HEK293 (cell line): ENCODE results near the gene PTGES3L.
A peak's percentile ranks its signal among the peaks of the same experiment; 100 is the strongest.

Experiments used
- HOXC10 ChIP-seq: sonication (generic); formaldehyde crosslinking; IDR thresholded peaks from 2 replicates; pipeline ENCODE4 v1.8.1; 2023; ENCODE audit warnings: mild to moderate bottlenecking, missing genetic modification reagents
- KLF7 ChIP-seq: fragments of 450-650 bp; formaldehyde crosslinking; IDR thresholded peaks from 2 replicates; pipeline ENCODE4 v1.5.1; 2016; ENCODE audit warnings: missing biosample characterization, missing genetic modification characterization, borderline replicate concordance
- KLF9 ChIP-seq: fragments of 450-650 bp; formaldehyde crosslinking; IDR thresholded peaks from 2 replicates; pipeline ENCODE4 v1.5.1; 2016; ENCODE audit warnings: missing biosample characterization, missing genetic modification characterization, low read depth
- SP7 ChIP-seq: fragments of 450-650 bp; formaldehyde crosslinking; IDR thresholded peaks from 2 replicates; pipeline ENCODE4 v1.5.1; 2016; ENCODE audit warnings: missing biosample characterization, missing genetic modification characterization
- WT1 ChIP-seq: fragments of 450-650 bp; formaldehyde crosslinking; IDR thresholded peaks from 2 replicates; pipeline ENCODE4 v1.5.1; 2016; ENCODE audit warnings: missing biosample characterization, missing genetic modification characterization
- YY2 ChIP-seq: fragments of 450-650 bp; formaldehyde crosslinking; IDR thresholded peaks from 2 replicates; pipeline ENCODE4 v1.5.1; 2016; ENCODE audit warnings: missing biosample characterization, missing genetic modification characterization
- ZIC2 ChIP-seq: fragments of 450-650 bp; formaldehyde crosslinking; IDR thresholded peaks from 2 replicates; pipeline ENCODE4 v1.5.1; 2016; ENCODE audit warnings: missing biosample characterization, missing genetic modification characterization
- ZNF157 ChIP-seq: fragments of 450-650 bp; formaldehyde crosslinking; IDR thresholded peaks from 2 replicates; pipeline ENCODE4 v1.5.1; 2016; ENCODE audit warnings: missing biosample characterization, missing genetic modification characterization
- ZNF248 ChIP-seq: fragments of 450-650 bp; formaldehyde crosslinking; IDR thresholded peaks from 2 replicates; pipeline ENCODE4 v1.5.1; 2017; ENCODE audit warnings: missing biosample characterization, missing genetic modification characterization
- ZNF366 ChIP-seq: fragments of 450-650 bp; formaldehyde crosslinking; conservative IDR thresholded peaks from 2 replicates; pipeline ENCODE4 v1.5.1; 2016; ENCODE audit warnings: missing biosample characterization, missing genetic modification characterization
- ZNF473 ChIP-seq: fragments of 450-650 bp; formaldehyde crosslinking; IDR thresholded peaks from 2 replicates; pipeline ENCODE4 v1.5.1; 2017; ENCODE audit warnings: missing biosample characterization, missing genetic modification characterization
- ZNF544 ChIP-seq: fragments of 450-650 bp; formaldehyde crosslinking; IDR thresholded peaks from 2 replicates; pipeline ENCODE4 v1.5.0; 2017; ENCODE audit warnings: missing biosample characterization, missing genetic modification characterization
- ZNF654 ChIP-seq: fragments of 450-650 bp; formaldehyde crosslinking; IDR thresholded peaks from 2 replicates; pipeline ENCODE4 v1.5.1; 2016; ENCODE audit warnings: low read depth, missing biosample characterization, missing genetic modification characterization
- ZNF658 ChIP-seq: fragments of 450-650 bp; formaldehyde crosslinking; IDR thresholded peaks from 2 replicates; pipeline ENCODE4; 2016; ENCODE audit warnings: missing biosample characterization, missing genetic modification characterization
- ZNF692 ChIP-seq: fragments of 450-650 bp; formaldehyde crosslinking; IDR thresholded peaks from 2 replicates; pipeline ENCODE4 v1.5.1; 2016; ENCODE audit warnings: missing biosample characterization, missing genetic modification characterization
- ZNF701 ChIP-seq: fragments of 450-650 bp; formaldehyde crosslinking; IDR thresholded peaks from 2 replicates; pipeline ENCODE4 v1.5.1; 2016; ENCODE audit warnings: missing biosample characterization, missing genetic modification characterization
- ZNF843 ChIP-seq: fragments of 450-650 bp; formaldehyde crosslinking; IDR thresholded peaks from 2 replicates; pipeline ENCODE4 v1.5.1; 2016; ENCODE audit warnings: missing biosample characterization, missing genetic modification characterization
- ZSCAN30 ChIP-seq: fragments of 450-650 bp; IDR thresholded peaks from 2 replicates; pipeline ENCODE4 v1.5.1; 2018; ENCODE audit warnings: missing biosample characterization, mild to moderate bottlenecking, missing genetic modification characterization, moderate library complexity
- TF ChIP-seq, protein P1 (sequence below): fragments of 450-650 bp; formaldehyde crosslinking; conservative IDR thresholded peaks from 2 replicates; pipeline ENCODE4 v1.5.1; 2016; ENCODE audit warnings: low read depth, missing biosample characterization, missing genetic modification characterization
- TF ChIP-seq, protein P2 (sequence below): fragments of 450-650 bp; formaldehyde crosslinking; IDR thresholded peaks from 2 replicates; pipeline ENCODE4 v1.5.1; 2016; ENCODE audit warnings: missing biosample characterization, missing genetic modification characterization
- TF ChIP-seq, protein P3 (sequence below): fragments of 450-650 bp; formaldehyde crosslinking; IDR thresholded peaks from 2 replicates; pipeline ENCODE4 v1.5.1; 2017; ENCODE audit warnings: missing biosample characterization, mild to moderate bottlenecking, missing genetic modification characterization, moderate library complexity
- TF ChIP-seq, protein P4 (sequence below): fragments of 450-650 bp; formaldehyde crosslinking; conservative IDR thresholded peaks from 2 replicates; pipeline ENCODE4 v1.5.1; 2016; ENCODE audit warnings: low read depth, missing biosample characterization, missing genetic modification characterization
- TF ChIP-seq, protein P5 (sequence below): fragments of 450-650 bp; formaldehyde crosslinking; IDR thresholded peaks from 2 replicates; pipeline ENCODE4 v1.5.1; 2016; ENCODE audit warnings: missing biosample characterization, missing genetic modification characterization

PTGES3L gene

GRCh38 chr17:42997984-42998938 is 18.4 kb upstream of the PTGES3L start, which contains the start of gene RPL27 (continued):
- TF ChIP-seq, protein P1, sequence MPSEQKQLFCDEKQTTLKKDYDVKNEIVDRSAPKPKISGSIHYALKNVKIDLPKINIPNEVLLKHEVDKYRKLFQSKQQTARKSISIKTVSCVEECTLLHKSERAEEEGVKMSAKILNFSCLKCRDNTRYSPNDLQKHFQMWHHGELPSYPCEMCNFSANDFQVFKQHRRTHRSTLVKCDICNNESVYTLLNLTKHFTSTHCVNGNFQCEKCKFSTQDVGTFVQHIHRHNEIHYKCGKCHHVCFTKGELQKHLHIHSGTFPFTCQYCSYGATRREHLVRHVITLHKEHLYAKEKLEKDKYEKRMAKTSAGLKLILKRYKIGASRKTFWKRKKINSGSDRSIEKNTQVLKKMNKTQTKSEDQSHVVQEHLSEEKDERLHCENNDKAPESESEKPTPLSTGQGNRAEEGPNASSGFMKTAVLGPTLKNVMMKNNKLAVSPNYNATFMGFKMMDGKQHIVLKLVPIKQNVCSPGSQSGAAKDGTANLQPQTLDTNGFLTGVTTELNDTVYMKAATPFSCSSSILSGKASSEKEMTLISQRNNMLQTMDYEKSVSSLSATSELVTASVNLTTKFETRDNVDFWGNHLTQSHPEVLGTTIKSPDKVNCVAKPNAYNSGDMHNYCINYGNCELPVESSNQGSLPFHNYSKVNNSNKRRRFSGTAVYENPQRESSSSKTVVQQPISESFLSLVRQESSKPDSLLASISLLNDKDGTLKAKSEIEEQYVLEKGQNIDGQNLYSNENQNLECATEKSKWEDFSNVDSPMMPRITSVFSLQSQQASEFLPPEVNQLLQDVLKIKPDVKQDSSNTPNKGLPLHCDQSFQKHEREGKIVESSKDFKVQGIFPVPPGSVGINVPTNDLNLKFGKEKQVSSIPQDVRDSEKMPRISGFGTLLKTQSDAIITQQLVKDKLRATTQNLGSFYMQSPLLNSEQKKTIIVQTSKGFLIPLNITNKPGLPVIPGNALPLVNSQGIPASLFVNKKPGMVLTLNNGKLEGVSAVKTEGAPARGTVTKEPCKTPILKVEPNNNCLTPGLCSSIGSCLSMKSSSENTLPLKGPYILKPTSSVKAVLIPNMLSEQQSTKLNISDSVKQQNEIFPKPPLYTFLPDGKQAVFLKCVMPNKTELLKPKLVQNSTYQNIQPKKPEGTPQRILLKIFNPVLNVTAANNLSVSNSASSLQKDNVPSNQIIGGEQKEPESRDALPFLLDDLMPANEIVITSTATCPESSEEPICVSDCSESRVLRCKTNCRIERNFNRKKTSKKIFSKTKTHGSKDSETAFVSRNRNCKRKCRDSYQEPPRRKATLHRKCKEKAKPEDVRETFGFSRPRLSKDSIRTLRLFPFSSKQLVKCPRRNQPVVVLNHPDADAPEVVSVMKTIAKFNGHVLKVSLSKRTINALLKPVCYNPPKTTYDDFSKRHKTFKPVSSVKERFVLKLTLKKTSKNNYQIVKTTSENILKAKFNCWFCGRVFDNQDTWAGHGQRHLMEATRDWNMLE (tag by site-specific recombination) = peak; percentile 95
- TF ChIP-seq WT1 (peak; percentile 88), ZNF544 (no peak), ZNF692 (tag by site-specific recombination) (peak; percentile 89), HOXC10 (CRISPR knock-in tag) (peak; percentile 86; the same call in 1 of the 2 replicates), ZNF658 (tag by site-specific recombination) (no peak), SP7 (tag by site-specific recombination) (peak; percentile 98), ZIC2 (tag by site-specific recombination) (peak; percentile 62), ZNF473 (tag by site-specific recombination) (no peak), ZSCAN30 (tag by site-specific recombination) (peak; percentile 97), KLF9 (tag by site-specific recombination) (peak; percentile 89), ZNF248 (tag by site-specific recombination) (no peak), ZNF366 (peak; percentile 93), ZNF843 (peak; percentile 84), KLF7 (tag by site-specific recombination) (peak; percentile 100), ZNF654 (tag by site-specific recombination) (peak; percentile 58), ZNF157 (no peak), YY2 (tag by site-specific recombination) (peak; percentile 62; the same call in 1 of the 2 replicates), ZNF701 (tag by site-specific recombination) (no peak)
- TF ChIP-seq, protein P2, sequence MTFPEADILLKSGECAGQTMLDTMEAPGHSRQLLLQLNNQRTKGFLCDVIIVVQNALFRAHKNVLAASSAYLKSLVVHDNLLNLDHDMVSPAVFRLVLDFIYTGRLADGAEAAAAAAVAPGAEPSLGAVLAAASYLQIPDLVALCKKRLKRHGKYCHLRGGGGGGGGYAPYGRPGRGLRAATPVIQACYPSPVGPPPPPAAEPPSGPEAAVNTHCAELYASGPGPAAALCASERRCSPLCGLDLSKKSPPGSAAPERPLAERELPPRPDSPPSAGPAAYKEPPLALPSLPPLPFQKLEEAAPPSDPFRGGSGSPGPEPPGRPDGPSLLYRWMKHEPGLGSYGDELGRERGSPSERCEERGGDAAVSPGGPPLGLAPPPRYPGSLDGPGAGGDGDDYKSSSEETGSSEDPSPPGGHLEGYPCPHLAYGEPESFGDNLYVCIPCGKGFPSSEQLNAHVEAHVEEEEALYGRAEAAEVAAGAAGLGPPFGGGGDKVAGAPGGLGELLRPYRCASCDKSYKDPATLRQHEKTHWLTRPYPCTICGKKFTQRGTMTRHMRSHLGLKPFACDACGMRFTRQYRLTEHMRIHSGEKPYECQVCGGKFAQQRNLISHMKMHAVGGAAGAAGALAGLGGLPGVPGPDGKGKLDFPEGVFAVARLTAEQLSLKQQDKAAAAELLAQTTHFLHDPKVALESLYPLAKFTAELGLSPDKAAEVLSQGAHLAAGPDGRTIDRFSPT = peak; percentile 87
- TF ChIP-seq, protein P3, sequence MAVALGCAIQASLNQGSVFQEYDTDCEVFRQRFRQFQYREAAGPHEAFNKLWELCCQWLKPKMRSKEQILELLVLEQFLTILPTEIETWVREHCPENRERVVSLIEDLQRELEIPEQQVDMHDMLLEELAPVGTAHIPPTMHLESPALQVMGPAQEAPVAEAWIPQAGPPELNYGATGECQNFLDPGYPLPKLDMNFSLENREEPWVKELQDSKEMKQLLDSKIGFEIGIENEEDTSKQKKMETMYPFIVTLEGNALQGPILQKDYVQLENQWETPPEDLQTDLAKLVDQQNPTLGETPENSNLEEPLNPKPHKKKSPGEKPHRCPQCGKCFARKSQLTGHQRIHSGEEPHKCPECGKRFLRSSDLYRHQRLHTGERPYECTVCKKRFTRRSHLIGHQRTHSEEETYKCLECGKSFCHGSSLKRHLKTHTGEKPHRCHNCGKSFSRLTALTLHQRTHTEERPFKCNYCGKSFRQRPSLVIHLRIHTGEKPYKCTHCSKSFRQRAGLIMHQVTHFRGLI (tag by site-specific recombination) = peak; percentile 86
- TF ChIP-seq, protein P4, sequence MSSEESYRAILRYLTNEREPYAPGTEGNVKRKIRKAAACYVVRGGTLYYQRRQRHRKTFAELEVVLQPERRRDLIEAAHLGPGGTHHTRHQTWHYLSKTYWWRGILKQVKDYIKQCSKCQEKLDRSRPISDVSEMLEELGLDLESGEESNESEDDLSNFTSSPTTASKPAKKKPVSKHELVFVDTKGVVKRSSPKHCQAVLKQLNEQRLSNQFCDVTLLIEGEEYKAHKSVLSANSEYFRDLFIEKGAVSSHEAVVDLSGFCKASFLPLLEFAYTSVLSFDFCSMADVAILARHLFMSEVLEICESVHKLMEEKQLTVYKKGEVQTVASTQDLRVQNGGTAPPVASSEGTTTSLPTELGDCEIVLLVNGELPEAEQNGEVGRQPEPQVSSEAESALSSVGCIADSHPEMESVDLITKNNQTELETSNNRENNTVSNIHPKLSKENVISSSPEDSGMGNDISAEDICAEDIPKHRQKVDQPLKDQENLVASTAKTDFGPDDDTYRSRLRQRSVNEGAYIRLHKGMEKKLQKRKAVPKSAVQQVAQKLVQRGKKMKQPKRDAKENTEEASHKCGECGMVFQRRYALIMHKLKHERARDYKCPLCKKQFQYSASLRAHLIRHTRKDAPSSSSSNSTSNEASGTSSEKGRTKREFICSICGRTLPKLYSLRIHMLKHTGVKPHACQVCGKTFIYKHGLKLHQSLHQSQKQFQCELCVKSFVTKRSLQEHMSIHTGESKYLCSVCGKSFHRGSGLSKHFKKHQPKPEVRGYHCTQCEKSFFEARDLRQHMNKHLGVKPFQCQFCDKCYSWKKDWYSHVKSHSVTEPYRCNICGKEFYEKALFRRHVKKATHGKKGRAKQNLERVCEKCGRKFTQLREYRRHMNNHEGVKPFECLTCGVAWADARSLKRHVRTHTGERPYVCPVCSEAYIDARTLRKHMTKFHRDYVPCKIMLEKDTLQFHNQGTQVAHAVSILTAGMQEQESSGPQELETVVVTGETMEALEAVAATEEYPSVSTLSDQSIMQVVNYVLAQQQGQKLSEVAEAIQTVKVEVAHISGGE (tag by site-specific recombination) = peak; percentile 97
- TF ChIP-seq, protein P5, sequence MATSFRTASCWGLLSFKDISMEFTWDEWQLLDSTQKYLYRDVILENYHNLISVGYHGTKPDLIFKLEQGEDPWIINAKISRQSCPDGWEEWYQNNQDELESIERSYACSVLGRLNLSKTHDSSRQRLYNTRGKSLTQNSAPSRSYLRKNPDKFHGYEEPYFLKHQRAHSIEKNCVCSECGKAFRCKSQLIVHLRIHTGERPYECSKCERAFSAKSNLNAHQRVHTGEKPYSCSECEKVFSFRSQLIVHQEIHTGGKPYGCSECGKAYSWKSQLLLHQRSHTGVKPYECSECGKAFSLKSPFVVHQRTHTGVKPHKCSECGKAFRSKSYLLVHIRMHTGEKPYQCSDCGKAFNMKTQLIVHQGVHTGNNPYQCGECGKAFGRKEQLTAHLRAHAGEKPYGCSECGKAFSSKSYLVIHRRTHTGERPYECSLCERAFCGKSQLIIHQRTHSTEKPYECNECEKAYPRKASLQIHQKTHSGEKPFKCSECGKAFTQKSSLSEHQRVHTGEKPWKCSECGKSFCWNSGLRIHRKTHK (tag by site-specific recombination) = no peak
